ENCODE results near the gene LINGO4.

GRCh38 chr1:151831256-151831591, 26.0 kb upstream of the LINGO4 start:
- TF ChIP-seq YY1 (IDR thresholded peaks at IDR 0.05; ENCODE audit: insufficient read depth, insufficient read length) (no peak), SUZ12 (IDR thresholded peaks at IDR 0.05; ENCODE audit: extremely low read depth, insufficient read depth, insufficient read length) (no peak), ZNF274 (IDR thresholded peaks at IDR 0.05; ENCODE audit: low read depth, low read length) (no peak)

Measured in NT2/D1 (cell line).